A204.1 (cell line): Measurements from ENCODE around the gene ACOXL.

ENCODE experiments used
- FAIRE-seq: peaks from 2 replicates; lab custom pipeline; 2012; peaks lifted over from hg19 to GRCh38; lab: Jason Lieb, UNC

ACOXL gene

GRCh38 chr2:111140815-111141214, 408.4 kb downstream of the ACOXL start:
- no peak for FAIRE-seq

GRCh38 chr2:111142101-111142500, 409.7 kb downstream of the ACOXL start:
- FAIRE-seq: no peak

- FAIRE-seq: no peak
Observed at GRCh38 chr2:111143107-111143842, 410.9 kb downstream of the ACOXL start.

- no peak for FAIRE-seq
Observed at GRCh38 chr2:111143843-111144198, 411.4 kb downstream of the ACOXL start.

- no peak for FAIRE-seq
Observed at GRCh38 chr2:111145103-111145760, 412.9 kb downstream of the ACOXL start.

GRCh38 chr2:111145951-111146350, 413.6 kb downstream of the ACOXL start:
- FAIRE-seq: no peak

GRCh38 chr2:111148225-111148873, 416.0 kb downstream of the ACOXL start:
- FAIRE-seq: no peak

GRCh38 chr2:111148925-111149324, 416.6 kb downstream of the ACOXL start:
- no peak for FAIRE-seq

- FAIRE-seq: no peak
Observed at GRCh38 chr2:111149882-111150455, 417.6 kb downstream of the ACOXL start.

- no peak for FAIRE-seq
Observed at GRCh38 chr2:111154758-111155157, 422.4 kb downstream of the ACOXL start.

- FAIRE-seq: no peak
Observed at GRCh38 chr2:111155610-111156009, 423.2 kb downstream of the ACOXL start.

- FAIRE-seq: no peak
Observed at GRCh38 chr2:111156529-111156928, 424.2 kb downstream of the ACOXL start.

GRCh38 chr2:111157071-111157661, 424.8 kb downstream of the ACOXL start:
- no peak for FAIRE-seq

- FAIRE-seq: no peak
Observed at GRCh38 chr2:111157798-111158197, 425.4 kb downstream of the ACOXL start.

GRCh38 chr2:111159641-111160040, 427.3 kb downstream of the ACOXL start:
- FAIRE-seq: no peak

- no peak for FAIRE-seq
Observed at GRCh38 chr2:111160758-111161157, 428.4 kb downstream of the ACOXL start.

- FAIRE-seq: no peak
Observed at GRCh38 chr2:111161971-111162370, 429.6 kb downstream of the ACOXL start.

- no peak for FAIRE-seq
Observed at GRCh38 chr2:111162718-111163331, 430.5 kb downstream of the ACOXL start.

- FAIRE-seq: no peak
Observed at GRCh38 chr2:111164078-111164477, 431.7 kb downstream of the ACOXL start.

- FAIRE-seq: no peak
Observed at GRCh38 chr2:111165084-111165483, 432.7 kb downstream of the ACOXL start.

- no peak for FAIRE-seq
Observed at GRCh38 chr2:111166115-111166514, 433.7 kb downstream of the ACOXL start.
